Panc1 (cell line): ENCODE results near the gene RAPGEF3. TPM values are rescaled to one million over a fixed set of nuclear protein-coding genes. Genes with fewer than 3 reads are reported as not detected.

Experiments
- ATAC-seq: fragments of 200-7000 bp; cut with Tn5 transposase; 2 replicates; pipeline ENCODE4 v1.9.1; 2020; ENCODE audit warnings: mild to moderate bottlenecking, moderate library complexity
- BruUV-seq: library from RNA; stranded (reverse); fragments of 400-500 nt; replicated peaks from 2 replicates; lab custom pipeline; 2021; lab: Mats Ljungman, UMichigan
- CTCF ChIA-PET: fragments of 300-600 bp; sonication (Branson Sonifier 250); formaldehyde crosslinking; loops from one replicate; lab custom pipeline; 2022; ENCODE audit warnings: antibody characterized with exemption; lab: Charles Lee
- POLR2A ChIA-PET: fragments of 300-600 bp; sonication (Branson Sonifier 250); formaldehyde crosslinking; loops from one replicate; lab custom pipeline; 2022; ENCODE audit warnings: antibody characterized with exemption; lab: Charles Lee
- DNase-seq: peaks from one replicate; pipeline ENCODE4 v3.0.0-alpha.2; 2010; ENCODE audit warnings: low read depth, low spot score
- H3K27ac ChIP-seq: 2 replicates; pipeline ENCODE4 v1.5.1; 2011; ENCODE audit warnings: mild to moderate bottlenecking, low read length, inconsistent platforms
- H3K27me3 ChIP-seq: fragments of 200-500 bp; sonication (Bioruptor generic); 2 replicates; pipeline ENCODE4 v1.6.0; 2014; ENCODE audit warnings: low read length, inconsistent platforms; ENCODE audit not compliant: control insufficient read depth, insufficient read depth
- H3K36me3 ChIP-seq: fragments of 200-500 bp; sonication (Bioruptor generic); 2 replicates; pipeline ENCODE4 v1.5.1; 2014; ENCODE audit warnings: inconsistent platforms, mild to moderate bottlenecking, low read length, moderate library complexity; ENCODE audit not compliant: control insufficient read depth, insufficient read depth
- H3K4me1 ChIP-seq: 2 replicates; pipeline ENCODE4 v1.5.1; 2011; ENCODE audit warnings: inconsistent platforms, mild to moderate bottlenecking, low read length, moderate library complexity; ENCODE audit not compliant: control insufficient read depth, insufficient read depth
- H3K4me3 ChIP-seq, 2 experiments: 2 replicates each; pipeline ENCODE4 v1.5.1; 2011 to 2012; ENCODE audit warnings: low read depth in 2 of 2, low read length in 2 of 2, mild to moderate bottlenecking in 2 of 2, inconsistent platforms in 1 of 2, moderate library complexity in 1 of 2
- H3K9me3 ChIP-seq: fragments of 200-500 bp; sonication (Bioruptor generic); 2 replicates; pipeline ENCODE4 v1.5.1; 2014; ENCODE audit warnings: low read depth, mild to moderate bottlenecking, inconsistent platforms, low read length, moderate library complexity; ENCODE audit not compliant: control insufficient read depth, insufficient read depth
- CTCF ChIP-seq: fragments of 450-650 bp; IDR thresholded peaks from 2 replicates; pipeline ENCODE4 v1.5.1; 2017; ENCODE audit warnings: mild to moderate bottlenecking
- POLR2AphosphoS5 ChIP-seq: IDR thresholded peaks from 2 replicates; pipeline ENCODE4 v1.6.1; 2012; ENCODE audit warnings: mild to moderate bottlenecking, low read depth, low read length, moderate library complexity
- REST ChIP-seq, 2 experiments: IDR thresholded peaks; 2 replicates each; pipeline ENCODE4 v1.6.1; 2011 to 2012; ENCODE audit warnings: low read depth in 2 of 2, control low read depth in 1 of 2, low read length in 1 of 2, mild to moderate bottlenecking in 1 of 2, moderate library complexity in 1 of 2; ENCODE audit not compliant: insufficient read depth in 1 of 2
- SIN3A ChIP-seq: IDR thresholded peaks from 2 replicates; pipeline ENCODE4 v1.6.1; 2012; ENCODE audit warnings: low read depth, mild to moderate bottlenecking, low read length, moderate library complexity, borderline replicate concordance; ENCODE audit not compliant: insufficient read depth
- TCF7L2 ChIP-seq: IDR thresholded peaks from 2 replicates; pipeline ENCODE4 v1.6.1; 2011; ENCODE audit warnings: mild to moderate bottlenecking, low read depth, low read length, inconsistent platforms
- in situ Hi-C: cut with HindIII; loops from 2 replicates; pipeline ENCODE4 v1.10.0; 2016; ENCODE audit warnings: low sequenced_read_pairs, low pct_unique_long_range_greater_than_20kb
- intact Hi-C: fragments of 100-400 bp; cut with micrococcal nuclease; formaldehyde crosslinking; loops from one replicate; pipeline ENCODE4 v1.10.0; 2022; ENCODE audit not compliant: unreplicated experiment
- total RNA-seq: library from RNA; stranded (reverse); gene quantifications from one replicate; pipeline ENCODE4 v1.2.1, GENCODE V29; 2021; ENCODE audit not compliant: unreplicated experiment

RAPGEF3 gene
- total RNA-seq, 1 experiment from 2014 or later: 5.8 TPM

GRCh38 chr12:47735649-47736048 lies 23.0 kb downstream of the RAPGEF3 start:
- Histone ChIP-seq H3K4me1 (no peaks in the 10 kb centered on the region), H3K9me3 (no peaks in the 10 kb centered on the region), H3K36me3 (no peaks in the 10 kb centered on the region), H3K27ac (no peak overlapping the region), H3K27me3 (no peaks in the 10 kb centered on the region), H3K4me3 (no peak overlapping the region)
- ChIA-PET CTCF (no interaction called here), POLR2A (no interaction called here)
- in situ Hi-C loops: no loop called here
- intact Hi-C loops: no loop called here
- ATAC-seq (no peak), DNase-seq (no peak)
- BruUV-seq: no TSS peak
- TF ChIP-seq SIN3A (no peak), POLR2AphosphoS5 (no peak), CTCF (no peak), TCF7L2 (no peak), REST (IDR thresholded peaks at IDR 0.05; ENCODE audit: insufficient read depth in 1 of 2, low read depth in 2 of 2, low read length in 1 of 2) (no peak)

- BruUV-seq: no TSS peak
- Histone ChIP-seq H3K9me3 (no peaks in the 10 kb centered on the region), H3K4me1 (no peaks in the 10 kb centered on the region), H3K36me3 (no peaks in the 10 kb centered on the region), H3K27me3 (no peaks in the 10 kb centered on the region), H3K4me3 (no peak overlapping the region), H3K27ac (no peak overlapping the region)
- POLR2A ChIA-PET: no interaction called here
- intact Hi-C loops: no loop called here
- CTCF ChIA-PET: interaction anchor here (0.9 kb wide), 1 partner anchor 9 kb away, joined by 4 read pairs; no protein-coding TSS in a partner anchor
- in situ Hi-C loops: no loop called here
- DNase-seq (no peak), ATAC-seq (no peak)
- TF ChIP-seq CTCF (no peak), POLR2AphosphoS5 (no peak), TCF7L2 (no peak)
Measured at GRCh38 chr12:47734725-47735480, 23.8 kb downstream of the RAPGEF3 start.
